T-cell (primary cell): ENCODE data around the gene PLA2R1. TPM values are rescaled to one million over a fixed set of nuclear protein-coding genes. Genes with fewer than 3 reads are reported as not detected.
"Not testable (repeated sequence)": the region's sequence is repeated elsewhere in the genome, so short reads cannot be mapped to it uniquely, and the experiment has no call there.

ENCODE experiments used
- ATAC-seq, 4 experiments: fragments of 200-7000 bp in 3 of 4; fragments of 150-1000 bp in 1 of 4; cut with Tn5 transposase; replicated peaks in 1 of 4; 1 replicate in 3 of 4; 2 replicates in 1 of 4; pipeline ENCODE4 v1.10.0; 2021; ENCODE audit warnings: moderate library complexity in 3 of 4, mild to moderate bottlenecking in 2 of 4, moderate number of reproducible peaks in 1 of 4
- CTCF ChIA-PET, 2 donors: fragments of 300-600 bp; sonication (Branson Sonifier 250); formaldehyde crosslinking; loops; one replicate each; lab custom pipeline; 2022; ENCODE audit warnings: antibody characterized with exemption in 2 of 2; lab: Charles Lee
- POLR2A ChIA-PET, 2 donors: fragments of 300-600 bp; sonication (Branson Sonifier 250); formaldehyde crosslinking; loops; one replicate each; lab custom pipeline; 2022; ENCODE audit warnings: antibody characterized with exemption in 2 of 2; lab: Charles Lee
- DNase-seq, 35 experiments: peaks; one replicate each; pipeline versions ENCODE4 v3.0.0 to v3.0.0-alpha.2; 2013 to 2023
- H3K27ac ChIP-seq: one replicate; pipeline ENCODE4 v1.5.1; 2013; ENCODE audit warnings: low read length
- H3K27me3 ChIP-seq, 2 experiments: replicated peaks in 1 of 2; 1 replicate in 1 of 2; 2 replicates in 1 of 2; pipeline versions ENCODE4 v1.6.1 to v1.7.0; 2013; ENCODE audit warnings: low read length in 1 of 2, mixed read lengths in 1 of 2; ENCODE audit not compliant: control insufficient read depth in 2 of 2, insufficient read depth in 2 of 2; ENCODE audit errors: extremely low read depth in 1 of 2
- H3K36me3 ChIP-seq, 2 donors: 1 replicate in 1 of 2; 2 replicates in 1 of 2; pipeline versions ENCODE4 v1.6.1 to v1.7.0; 2013; ENCODE audit warnings: low read length in 1 of 2; ENCODE audit not compliant: control insufficient read depth in 2 of 2, insufficient read depth in 1 of 2; ENCODE audit errors: extremely low read depth in 1 of 2
- H3K4me1 ChIP-seq, 2 experiments: 1 replicate in 1 of 2; 2 replicates in 1 of 2; pipeline versions ENCODE4 v1.6.1 to v1.7.0; 2013; ENCODE audit warnings: low read length in 2 of 2, mixed read lengths in 1 of 2; ENCODE audit not compliant: insufficient read depth in 2 of 2, control insufficient read depth in 1 of 2; ENCODE audit errors: extremely low read depth in 1 of 2
- H3K4me3 ChIP-seq, 2 donors: 1 replicate in 1 of 2; 2 replicates in 1 of 2; pipeline versions ENCODE4 v1.5.1 to v1.7.0; 2013; ENCODE audit warnings: mild to moderate bottlenecking in 2 of 2, low read length in 1 of 2, moderate library complexity in 1 of 2; ENCODE audit not compliant: control insufficient read depth in 1 of 2; ENCODE audit errors: extremely low read depth in 1 of 2
- H3K9me3 ChIP-seq: 2 replicates; pipeline ENCODE4 v1.7.0; 2013
- H3K27ac Mint-ChIP-seq, 2 donors: one replicate each; pipeline ENCODE4 v1.8.0; 2020 to 2021; ENCODE audit warnings: mild to moderate bottlenecking in 2 of 2, mixed read lengths in 2 of 2
- H3K27me3 Mint-ChIP-seq, 2 donors: one replicate each; pipeline ENCODE4 v1.8.0; 2021 to 2022; ENCODE audit warnings: mixed read lengths in 2 of 2
- H3K36me3 Mint-ChIP-seq: one replicate; pipeline ENCODE4 v1.8.0; 2021; ENCODE audit warnings: mixed read lengths
- H3K4me1 Mint-ChIP-seq, 3 donors: one replicate each; pipeline ENCODE4 v1.8.0; 2020 to 2022; ENCODE audit warnings: mixed read lengths in 3 of 3, mild to moderate bottlenecking in 1 of 3
- H3K4me3 Mint-ChIP-seq, 3 donors: one replicate each; pipeline ENCODE4 v1.8.0; 2020 to 2022; ENCODE audit warnings: mild to moderate bottlenecking in 3 of 3, mixed read lengths in 3 of 3, moderate library complexity in 3 of 3
- H3K9me3 Mint-ChIP-seq, 3 donors: one replicate each; pipeline ENCODE4 v1.8.0; 2020 to 2022; ENCODE audit warnings: mixed read lengths in 3 of 3
- WGBS: methylation state at CpG from one replicate; pipeline ENCODE4 v1.1.5; 2013; ENCODE audit warnings: missing lambda C conversion rate; ENCODE audit not compliant: insufficient coverage; 5-methylcytosine and 5-hydroxymethylcytosine counted together
- total RNA-seq, 35 experiments: library from RNA in 6 of 35; stranded (reverse) in 6 of 35; fragments of 120-200 nt in 1 of 35; gene quantifications; one replicate each; pipeline versions ENCODE4 v1.2.1 to v1.2.4 and lab custom pipeline; 2013 to 2026

The PLA2R1 gene
- total RNA-seq, 5 donors from 2014 or later (not counting 1 experiment from before 2014, with no cell fraction given): 0.20 TPM; not detected in 4

GRCh38 chr2:159973325-159973724 lies 89.1 kb downstream of the PLA2R1 start:
- H3K27ac Mint-ChIP-seq: no peak overlapping the region
- H3K9me3 Mint-ChIP-seq: no peaks in the 10 kb centered on the region
- ATAC-seq (no peak), DNase-seq (no peak)
- H3K4me1 ChIP-seq: no peaks in the 10 kb centered on the region
- ChIA-PET CTCF (interaction anchor here in 1 of 2 donors (0.7 kb wide), 1 partner anchor 835 kb away, joined by 4 read pairs; no protein-coding TSS in a partner anchor), POLR2A (no interaction called here)
- H3K9me3 ChIP-seq: no peaks in the 10 kb centered on the region
- H3K4me1 Mint-ChIP-seq: no peaks in the 10 kb centered on the region
- WGBS: no CpG with 5 or more reads among the region's 1 CpG
- H3K4me3 ChIP-seq: no peak overlapping the region
- H3K27me3 Mint-ChIP-seq: peaks cover 8 to 9% of the 10 kb centered on the region in 2 donors
- H3K27ac ChIP-seq: no peak overlapping the region
- H3K4me3 Mint-ChIP-seq: no peak overlapping the region
- no peaks in the 10 kb centered on the region for H3K36me3 Mint-ChIP-seq
- no peaks in the 10 kb centered on the region for H3K27me3 ChIP-seq
- no peaks in the 10 kb centered on the region for H3K36me3 ChIP-seq

GRCh38 chr2:159971365-159972152 lies 90.9 kb downstream of the PLA2R1 start:
- no peaks in the 10 kb centered on the region for H3K9me3 Mint-ChIP-seq
- CTCF ChIA-PET: interaction anchor here in 1 of 2 donors (0.6 kb wide), 1 partner anchor 239 kb away, joined by 3 read pairs; no protein-coding TSS in a partner anchor
- no peak overlapping the region for H3K27ac Mint-ChIP-seq
- ATAC-seq: no peak
- peaks cover 4 to 8% of the 10 kb centered on the region in 2 donors for H3K27me3 Mint-ChIP-seq
- H3K4me1 Mint-ChIP-seq: no peaks in the 10 kb centered on the region
- no peak overlapping the region for H3K4me3 ChIP-seq
- no peaks in the 10 kb centered on the region for H3K36me3 Mint-ChIP-seq
- H3K27ac ChIP-seq: no peak overlapping the region
- DNase-seq: no peak
- no peaks in the 10 kb centered on the region for H3K4me1 ChIP-seq
- H3K9me3 ChIP-seq: no peaks in the 10 kb centered on the region
- H3K4me3 Mint-ChIP-seq: no peak overlapping the region
- H3K36me3 ChIP-seq: no peaks in the 10 kb centered on the region
- POLR2A ChIA-PET: no interaction called here
- whole genome bisulfite sequencing: 17% methylated on average over 1 of the region's 7 CpGs
- H3K27me3 ChIP-seq: no peaks in the 10 kb centered on the region

DNA sequence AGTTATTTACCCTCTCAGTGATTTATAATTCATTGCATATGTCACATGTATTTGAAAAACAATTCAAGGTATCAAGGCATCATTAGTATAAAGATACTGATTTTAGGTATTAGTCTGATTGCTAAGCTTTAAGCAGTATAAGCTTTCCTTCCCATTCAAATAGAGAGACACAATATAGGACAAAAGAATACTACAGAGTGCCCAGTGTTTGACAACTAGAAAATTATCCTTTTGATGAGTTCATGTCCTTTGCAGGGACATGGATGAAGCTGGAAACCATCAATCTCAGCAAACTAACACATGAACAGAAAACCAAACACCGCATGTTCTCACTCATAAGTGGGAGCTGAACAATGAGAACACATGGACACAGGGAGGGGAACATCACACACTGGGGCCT lies 91.9 kb downstream of the PLA2R1 start:
- H3K27me3 ChIP-seq, H3K4me3 ChIP-seq, DNase-seq, H3K27me3 Mint-ChIP-seq, H3K9me3 ChIP-seq, H3K9me3 Mint-ChIP-seq, H3K4me3 Mint-ChIP-seq, H3K36me3 ChIP-seq, POLR2A ChIA-PET, ATAC-seq, H3K4me1 Mint-ChIP-seq, H3K27ac ChIP-seq, H3K27ac Mint-ChIP-seq, H3K36me3 Mint-ChIP-seq, H3K4me1 ChIP-seq: not testable (repeated sequence)
- no CpG with 5 or more reads among the region's 1 CpG for WGBS
- CTCF ChIA-PET: interaction anchor here (0.6 to 1.1 kb wide), 2 partner anchors 15 to 240 kb away, joined by 3 read pairs; no protein-coding TSS in a partner anchor

DNA sequence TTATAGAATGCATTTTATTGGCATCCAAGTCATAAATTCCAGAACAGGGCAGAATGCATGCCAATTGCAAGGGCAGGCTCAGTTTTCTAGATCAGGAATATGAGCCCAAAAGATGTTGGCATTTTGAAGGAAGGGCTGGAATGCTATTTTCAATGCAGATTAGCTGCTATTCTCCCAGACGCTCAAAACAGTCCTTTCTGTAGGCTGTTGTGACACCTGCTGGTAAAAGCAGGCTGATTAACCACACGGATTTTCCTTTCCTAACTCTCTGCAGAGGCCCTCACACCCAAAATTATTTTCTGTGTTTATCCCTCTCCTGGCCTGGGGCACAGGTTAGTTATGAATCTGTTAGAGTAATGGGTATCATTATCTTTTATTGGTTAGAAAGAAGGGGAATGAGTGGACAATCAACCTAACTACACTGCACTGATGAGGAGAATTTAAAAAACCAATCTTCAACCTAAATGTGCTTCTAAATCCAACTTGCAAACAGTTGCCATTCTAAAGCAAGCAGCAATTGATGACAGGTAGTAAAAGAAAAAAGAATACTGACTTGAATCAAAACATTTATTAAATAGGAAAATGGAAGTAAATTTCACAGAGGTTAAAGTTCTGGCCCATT lies 94.0 kb downstream of the PLA2R1 start:
- ATAC-seq (no peak), DNase-seq (peak in 4 of 35 experiments; percentile 1 to 28 (median 2))
- Mint-ChIP-seq H3K4me3 (no peak overlapping the region), H3K27ac (no peak overlapping the region), H3K4me1 (no peaks in the 10 kb centered on the region), H3K9me3 (no peaks in the 10 kb centered on the region), H3K27me3 (no peaks in the 10 kb centered on the region), H3K36me3 (no peaks in the 10 kb centered on the region)
- no peak overlapping the region for H3K4me3 ChIP-seq
- H3K36me3 ChIP-seq: no peaks in the 10 kb centered on the region
- H3K4me1 ChIP-seq: no peaks in the 10 kb centered on the region
- no peak overlapping the region for H3K27ac ChIP-seq
- ChIA-PET CTCF (interaction anchor here (0.7 to 0.9 kb wide), 4 partner anchors 9 to 1068 kb away, joined by 3 read pairs; no protein-coding TSS in a partner anchor), POLR2A (interaction anchor here (0.6 kb wide), 3 partner anchors 16 to 1282 kb away, joined by 3 to 4 read pairs (median 3); no protein-coding TSS in a partner anchor)
- no peaks in the 10 kb centered on the region for H3K9me3 ChIP-seq
- WGBS: no CpG with 5 or more reads among the region's 2 CpGs
- no peaks in the 10 kb centered on the region for H3K27me3 ChIP-seq

GRCh38 chr2:159963700-159964099 lies 98.7 kb downstream of the PLA2R1 start:
- Mint-ChIP-seq H3K36me3 (no peaks in the 10 kb centered on the region), H3K4me3 (no peak overlapping the region), H3K27ac (no peak overlapping the region), H3K9me3 (no peaks in the 10 kb centered on the region), H3K4me1 (no peaks in the 10 kb centered on the region), H3K27me3 (peaks cover 6 to 8% of the 10 kb centered on the region in 2 donors)
- H3K9me3 ChIP-seq: no peaks in the 10 kb centered on the region
- CTCF ChIA-PET: no interaction called here
- no peaks in the 10 kb centered on the region for H3K4me1 ChIP-seq
- DNase-seq (no peak), ATAC-seq (no peak)
- no peaks in the 10 kb centered on the region for H3K27me3 ChIP-seq
- 100% methylated on average over 2 of the region's 7 CpGs for WGBS
- H3K27ac ChIP-seq: no peak overlapping the region
- POLR2A ChIA-PET: no interaction called here
- H3K36me3 ChIP-seq: no peaks in the 10 kb centered on the region
- no peak overlapping the region for H3K4me3 ChIP-seq

DNA sequence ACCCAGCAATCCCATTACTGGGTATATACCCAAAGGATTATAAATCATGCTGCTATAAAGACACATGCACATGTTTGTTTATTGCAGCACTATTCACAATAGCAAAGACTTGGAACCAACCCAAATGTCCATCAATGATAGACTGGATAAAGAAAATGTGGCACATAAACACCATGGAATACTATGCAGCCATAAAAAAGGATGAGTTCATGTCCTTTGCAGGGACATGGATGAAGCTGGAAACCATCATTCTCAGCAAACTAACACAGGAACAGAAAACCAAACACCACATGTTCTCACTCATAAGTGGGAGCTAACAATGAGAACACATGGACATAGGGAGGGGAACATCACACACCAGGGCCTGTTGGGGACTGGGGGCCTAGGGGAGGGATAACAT lies 99.9 kb downstream of the PLA2R1 start:
- H3K27me3 ChIP-seq, H3K4me3 Mint-ChIP-seq, H3K36me3 Mint-ChIP-seq, CTCF ChIA-PET, H3K4me3 ChIP-seq, POLR2A ChIA-PET, H3K27ac Mint-ChIP-seq, DNase-seq, H3K9me3 Mint-ChIP-seq, ATAC-seq, H3K4me1 ChIP-seq, H3K27me3 Mint-ChIP-seq, H3K9me3 ChIP-seq, H3K27ac ChIP-seq, H3K36me3 ChIP-seq, H3K4me1 Mint-ChIP-seq: not testable (repeated sequence)
